T-cell (primary cell): ENCODE results near the gene SHC1. TPM values are rescaled to one million over a fixed set of nuclear protein-coding genes. Genes with fewer than 3 reads are reported as not detected.
A peak's percentile ranks its signal among the peaks of the same experiment; 100 is the strongest.

ENCODE experiments used
- ATAC-seq, 4 experiments: fragments of 200-7000 bp in 3 of 4; fragments of 150-1000 bp in 1 of 4; cut with Tn5 transposase; replicated peaks in 1 of 4; 1 replicate in 3 of 4; 2 replicates in 1 of 4; pipeline ENCODE4 v1.10.0; 2021; ENCODE audit warnings: moderate library complexity in 3 of 4, mild to moderate bottlenecking in 2 of 4, moderate number of reproducible peaks in 1 of 4
- CTCF ChIA-PET, 2 donors: fragments of 300-600 bp; sonication (Branson Sonifier 250); formaldehyde crosslinking; loops; one replicate each; lab custom pipeline; 2022; ENCODE audit warnings: antibody characterized with exemption in 2 of 2; lab: Charles Lee
- POLR2A ChIA-PET, 2 donors: fragments of 300-600 bp; sonication (Branson Sonifier 250); formaldehyde crosslinking; loops; one replicate each; lab custom pipeline; 2022; ENCODE audit warnings: antibody characterized with exemption in 2 of 2; lab: Charles Lee
- DNase-seq, 35 experiments: peaks; one replicate each; pipeline versions ENCODE4 v3.0.0 to v3.0.0-alpha.2; 2013 to 2023
- H3K27ac ChIP-seq: one replicate; pipeline ENCODE4 v1.5.1; 2013; ENCODE audit warnings: low read length
- H3K27me3 ChIP-seq, 2 experiments: replicated peaks in 1 of 2; 1 replicate in 1 of 2; 2 replicates in 1 of 2; pipeline versions ENCODE4 v1.6.1 to v1.7.0; 2013; ENCODE audit warnings: low read length in 1 of 2, mixed read lengths in 1 of 2; ENCODE audit not compliant: control insufficient read depth in 2 of 2, insufficient read depth in 2 of 2; ENCODE audit errors: extremely low read depth in 1 of 2
- H3K36me3 ChIP-seq, 2 donors: 1 replicate in 1 of 2; 2 replicates in 1 of 2; pipeline versions ENCODE4 v1.6.1 to v1.7.0; 2013; ENCODE audit warnings: low read length in 1 of 2; ENCODE audit not compliant: control insufficient read depth in 2 of 2, insufficient read depth in 1 of 2; ENCODE audit errors: extremely low read depth in 1 of 2
- H3K4me1 ChIP-seq, 2 experiments: 1 replicate in 1 of 2; 2 replicates in 1 of 2; pipeline versions ENCODE4 v1.6.1 to v1.7.0; 2013; ENCODE audit warnings: low read length in 2 of 2, mixed read lengths in 1 of 2; ENCODE audit not compliant: insufficient read depth in 2 of 2, control insufficient read depth in 1 of 2; ENCODE audit errors: extremely low read depth in 1 of 2
- H3K4me3 ChIP-seq, 2 donors: 1 replicate in 1 of 2; 2 replicates in 1 of 2; pipeline versions ENCODE4 v1.5.1 to v1.7.0; 2013; ENCODE audit warnings: mild to moderate bottlenecking in 2 of 2, low read length in 1 of 2, moderate library complexity in 1 of 2; ENCODE audit not compliant: control insufficient read depth in 1 of 2; ENCODE audit errors: extremely low read depth in 1 of 2
- H3K9me3 ChIP-seq: 2 replicates; pipeline ENCODE4 v1.7.0; 2013
- H3K27ac Mint-ChIP-seq, 2 donors: one replicate each; pipeline ENCODE4 v1.8.0; 2020 to 2021; ENCODE audit warnings: mild to moderate bottlenecking in 2 of 2, mixed read lengths in 2 of 2
- H3K27me3 Mint-ChIP-seq, 2 donors: one replicate each; pipeline ENCODE4 v1.8.0; 2021 to 2022; ENCODE audit warnings: mixed read lengths in 2 of 2
- H3K36me3 Mint-ChIP-seq: one replicate; pipeline ENCODE4 v1.8.0; 2021; ENCODE audit warnings: mixed read lengths
- H3K4me1 Mint-ChIP-seq, 3 donors: one replicate each; pipeline ENCODE4 v1.8.0; 2020 to 2022; ENCODE audit warnings: mixed read lengths in 3 of 3, mild to moderate bottlenecking in 1 of 3
- H3K4me3 Mint-ChIP-seq, 3 donors: one replicate each; pipeline ENCODE4 v1.8.0; 2020 to 2022; ENCODE audit warnings: mild to moderate bottlenecking in 3 of 3, mixed read lengths in 3 of 3, moderate library complexity in 3 of 3
- H3K9me3 Mint-ChIP-seq, 3 donors: one replicate each; pipeline ENCODE4 v1.8.0; 2020 to 2022; ENCODE audit warnings: mixed read lengths in 3 of 3
- WGBS: methylation state at CpG from one replicate; pipeline ENCODE4 v1.1.5; 2013; ENCODE audit warnings: missing lambda C conversion rate; ENCODE audit not compliant: insufficient coverage; 5-methylcytosine and 5-hydroxymethylcytosine counted together
- total RNA-seq, 35 experiments: library from RNA in 6 of 35; stranded (reverse) in 6 of 35; fragments of 120-200 nt in 1 of 35; gene quantifications; one replicate each; pipeline versions ENCODE4 v1.2.1 to v1.2.4 and lab custom pipeline; 2013 to 2026

SHC1 gene
- total RNA-seq, 5 donors from 2014 or later (not counting 1 experiment from before 2014, with no cell fraction given) = 61.3 to 88.2 (median 76.8) TPM

- peaks cover 24 to 90% of the 10 kb centered on the region in 2 experiments for H3K4me1 ChIP-seq
- Mint-ChIP-seq H3K27ac (peak overlapping the region; percentile 95 to 97), H3K4me3 (peak overlapping the region; percentile 39 to 89 (median 81)), H3K9me3 (no peaks in the 10 kb centered on the region), H3K4me1 (peaks cover 58 to 62% (median 59%) of the 10 kb centered on the region in 3 donors), H3K36me3 (no peaks in the 10 kb centered on the region), H3K27me3 (no peaks in the 10 kb centered on the region)
- peak overlapping the region; percentile 66 to 97 for H3K4me3 ChIP-seq
- ATAC-seq (no peak), DNase-seq (peak in 3 of 35 experiments; percentile 34 to 40 (median 36))
- 58% methylated on average over 3 of the region's 17 CpGs for WGBS
- POLR2A ChIA-PET = interaction anchor here in 1 of 2 donors (0.7 kb wide), 1 partner anchor 31 kb away, joined by 13 read pairs; no protein-coding TSS in a partner anchor
- H3K36me3 ChIP-seq = no peaks in the 10 kb centered on the region
- no peaks in the 10 kb centered on the region for H3K9me3 ChIP-seq
- no peaks in the 10 kb centered on the region for H3K27me3 ChIP-seq
- CTCF ChIA-PET = no interaction called here
- peak overlapping the region; percentile 80 for H3K27ac ChIP-seq
Measured at GRCh38 chr1:155005076-155006011, 34.8 kb upstream of the SHC1 start.

GRCh38 chr1:155004352-155005075, 34.0 kb upstream of the SHC1 start:
- Histone ChIP-seq H3K4me3 (peak overlapping the region; percentile 66 to 97), H3K36me3 (no peaks in the 10 kb centered on the region), H3K9me3 (no peaks in the 10 kb centered on the region), H3K27ac (peak overlapping the region; percentile 80), H3K4me1 (peaks cover 24 to 90% of the 10 kb centered on the region in 2 experiments), H3K27me3 (no peaks in the 10 kb centered on the region)
- POLR2A ChIA-PET = interaction anchor here in 1 of 2 donors (0.7 kb wide), 1 partner anchor 31 kb away, joined by 13 read pairs; no protein-coding TSS in a partner anchor
- H3K4me1 Mint-ChIP-seq = peaks cover 57 to 61% (median 58%) of the 10 kb centered on the region in 3 donors
- no peaks in the 10 kb centered on the region for H3K27me3 Mint-ChIP-seq
- H3K4me3 Mint-ChIP-seq = peak overlapping the region; percentile 78 to 89 (median 81)
- CTCF ChIA-PET = no interaction called here
- H3K9me3 Mint-ChIP-seq = no peaks in the 10 kb centered on the region
- WGBS = 50% methylated on average over 1 of the region's 5 CpGs
- no peak for ATAC-seq
- no peaks in the 10 kb centered on the region for H3K36me3 Mint-ChIP-seq
- DNase-seq = no peak
- H3K27ac Mint-ChIP-seq = peak overlapping the region; percentile 95 to 97

- Histone ChIP-seq H3K9me3 (no peaks in the 10 kb centered on the region), H3K27ac (peak overlapping the region; percentile 80), H3K4me1 (peaks cover 27 to 91% of the 10 kb centered on the region in 2 experiments), H3K4me3 (peak overlapping the region; percentile 92 to 97), H3K27me3 (no peaks in the 10 kb centered on the region), H3K36me3 (no peaks in the 10 kb centered on the region)
- ATAC-seq = no peak
- POLR2A ChIA-PET = interaction anchor here in 1 of 2 donors (0.5 kb wide), 1 partner anchor 9 kb away, joined by 13 read pairs; no protein-coding TSS in a partner anchor
- Mint-ChIP-seq H3K27ac (peak overlapping the region; percentile 98), H3K36me3 (no peaks in the 10 kb centered on the region), H3K27me3 (no peaks in the 10 kb centered on the region), H3K9me3 (no peaks in the 10 kb centered on the region), H3K4me1 (peaks cover 57 to 60% (median 58%) of the 10 kb centered on the region in 3 donors), H3K4me3 (peak overlapping the region; percentile 89 to 95 (median 91))
- DNase-seq = no peak
- WGBS = 0% methylated on average over 6 of the region's 34 CpGs
- CTCF ChIA-PET = no interaction called here
Measured at GRCh38 chr1:155003766-155004351, 33.3 kb upstream of the SHC1 start.

GRCh38 chr1:155003227-155003765, 32.7 kb upstream of the SHC1 start:
- ChIA-PET CTCF (interaction anchor here in 1 of 2 donors (1.3 kb wide), 1 partner anchor 14 kb away, joined by 3 read pairs; no protein-coding TSS in a partner anchor), POLR2A (interaction anchor here in 1 of 2 donors (0.5 kb wide), 1 partner anchor 10 kb away, joined by 13 read pairs; no protein-coding TSS in a partner anchor)
- Histone ChIP-seq H3K36me3 (no peaks in the 10 kb centered on the region), H3K4me3 (peak overlapping the region; percentile 92 to 97), H3K27ac (peak overlapping the region; percentile 80), H3K4me1 (peaks cover 29 to 91% of the 10 kb centered on the region in 2 experiments), H3K27me3 (no peaks in the 10 kb centered on the region), H3K9me3 (no peaks in the 10 kb centered on the region)
- Mint-ChIP-seq H3K36me3 (no peaks in the 10 kb centered on the region), H3K4me1 (peaks cover 56 to 60% (median 58%) of the 10 kb centered on the region in 3 donors), H3K9me3 (no peaks in the 10 kb centered on the region), H3K27ac (peak overlapping the region; percentile 98), H3K4me3 (peak overlapping the region; percentile 89 to 95 (median 91)), H3K27me3 (no peaks in the 10 kb centered on the region)
- ATAC-seq (no peak), DNase-seq (peak in 1 of 35 experiments; percentile 22)
- WGBS = 0% methylated on average over 13 of the region's 37 CpGs

- peak within 1 kb of the TSS; percentile 95 for H3K27ac ChIP-seq
- Mint-ChIP-seq H3K9me3 (no peaks in the 10 kb centered on the region), H3K36me3 (no peaks in the 10 kb centered on the region), H3K27ac (peak within 1 kb of the TSS; percentile 98), H3K27me3 (no peaks in the 10 kb centered on the region), H3K4me3 (peak within 1 kb of the TSS; percentile 89 to 95 (median 91)), H3K4me1 (peaks cover 53 to 60% (median 60%) of the 10 kb centered on the region in 3 donors)
- no peaks in the 10 kb centered on the region for H3K36me3 ChIP-seq
- under 1% methylated on average over 27 of the region's 35 CpGs for WGBS
- peak within 1 kb of the TSS; percentile 92 to 97 for H3K4me3 ChIP-seq
- peak in 1 of 35 experiments; percentile 22 for DNase-seq
- ATAC-seq = peak; percentile 1 to 6 (median 4)
- ChIA-PET POLR2A (interaction anchor here (0.7 to 1.0 kb wide), 2 partner anchors 9 to 47 kb away, joined by 3 read pairs; partner anchors contain the start of gene PBXIP1 (in 1 of the 2)), CTCF (interaction anchor here (0.6 to 1.6 kb wide), 4 partner anchors 13 to 63 kb away, joined by 3 to 4 read pairs (median 3); no protein-coding TSS in a partner anchor)
- H3K27me3 ChIP-seq = no peaks in the 10 kb centered on the region
- peaks cover 30 to 91% of the 10 kb centered on the region in 2 experiments for H3K4me1 ChIP-seq
- no peaks in the 10 kb centered on the region for H3K9me3 ChIP-seq
Measured at GRCh38 chr1:155002464-155003226, 32.1 kb upstream of the SHC1 start, which contains the start of gene ZBTB7B. Gene ZBTB7B (plus strand): TSS chr1:155002802. CDS start chr1:155014661, 11,859 bp downstream.
